ENCODE measurements around the gene RXRA. TPM values are rescaled to one million over a fixed set of nuclear protein-coding genes. Genes with fewer than 3 reads are reported as not detected.

The RXRA gene
- polyA plus RNA-seq, 1 donor from 2014 or later, result 2.7 TPM

DNA sequence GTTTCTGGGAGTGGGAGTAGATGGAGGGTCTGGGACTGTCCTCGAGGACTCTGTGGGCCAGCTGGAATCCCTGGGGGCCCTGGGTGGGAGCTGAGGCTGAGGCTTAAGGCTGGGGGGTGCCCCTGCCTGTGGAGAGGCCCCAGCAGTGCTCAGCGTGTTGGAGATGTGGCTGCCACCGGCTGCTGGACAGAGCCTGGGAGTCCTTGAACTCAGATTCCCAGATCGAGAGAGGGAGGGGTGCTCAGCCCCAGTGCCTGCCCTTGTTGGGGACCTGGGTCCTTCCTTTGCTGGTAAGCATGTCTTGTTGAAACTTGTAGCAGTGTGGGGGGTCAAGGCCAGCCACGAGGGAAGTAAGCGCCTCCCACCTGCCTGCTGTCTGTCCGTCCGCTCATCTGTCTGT is 10.7 kb downstream of the RXRA start:
- no peaks in the 10 kb centered on the region for H3F3A ChIP-seq (ENCODE audit: insufficient read depth, low read length, poor library complexity, severe bottlenecking)
- no peaks in the 10 kb centered on the region for H3K36me3 ChIP-seq (ENCODE audit: insufficient read depth, low read length)
- no peak overlapping the region for H2AFZ ChIP-seq (ENCODE audit: low read depth, low read length)
- no peaks in the 10 kb centered on the region for H3K9me2 ChIP-seq (ENCODE audit: insufficient read depth, low read length)
- TF ChIP-seq, protein P1, sequence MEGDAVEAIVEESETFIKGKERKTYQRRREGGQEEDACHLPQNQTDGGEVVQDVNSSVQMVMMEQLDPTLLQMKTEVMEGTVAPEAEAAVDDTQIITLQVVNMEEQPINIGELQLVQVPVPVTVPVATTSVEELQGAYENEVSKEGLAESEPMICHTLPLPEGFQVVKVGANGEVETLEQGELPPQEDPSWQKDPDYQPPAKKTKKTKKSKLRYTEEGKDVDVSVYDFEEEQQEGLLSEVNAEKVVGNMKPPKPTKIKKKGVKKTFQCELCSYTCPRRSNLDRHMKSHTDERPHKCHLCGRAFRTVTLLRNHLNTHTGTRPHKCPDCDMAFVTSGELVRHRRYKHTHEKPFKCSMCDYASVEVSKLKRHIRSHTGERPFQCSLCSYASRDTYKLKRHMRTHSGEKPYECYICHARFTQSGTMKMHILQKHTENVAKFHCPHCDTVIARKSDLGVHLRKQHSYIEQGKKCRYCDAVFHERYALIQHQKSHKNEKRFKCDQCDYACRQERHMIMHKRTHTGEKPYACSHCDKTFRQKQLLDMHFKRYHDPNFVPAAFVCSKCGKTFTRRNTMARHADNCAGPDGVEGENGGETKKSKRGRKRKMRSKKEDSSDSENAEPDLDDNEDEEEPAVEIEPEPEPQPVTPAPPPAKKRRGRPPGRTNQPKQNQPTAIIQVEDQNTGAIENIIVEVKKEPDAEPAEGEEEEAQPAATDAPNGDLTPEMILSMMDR (IDR thresholded peaks at IDR 0.05; ENCODE audit: poor library complexity, severe bottlenecking), result no peak
- TF ChIP-seq RAD21 (conservative IDR thresholded peaks at IDR 0.05) (no peak), TAF1 (IDR thresholded peaks at IDR 0.05; ENCODE audit: low read depth) (no peak), MXI1 (conservative IDR thresholded peaks at IDR 0.05; ENCODE audit: poor library complexity, severe bottlenecking) (no peak), SMC3 (conservative IDR thresholded peaks at IDR 0.05; ENCODE audit: poor library complexity) (no peak)
- H3K79me2 ChIP-seq (replicated peaks; ENCODE audit: insufficient read depth, low read length), result peaks cover 13% of the 10 kb centered on the region
- H4K20me1 ChIP-seq (ENCODE audit: insufficient read depth), result no peaks in the 10 kb centered on the region
- H3K9ac ChIP-seq (ENCODE audit: low read length), result no peak overlapping the region
- no peak overlapping the region for H3K27ac ChIP-seq (ENCODE audit: low read length)
- H3K9me3 ChIP-seq (ENCODE audit: low read length), result no peaks in the 10 kb centered on the region
- no peak overlapping the region for H3K4me3 ChIP-seq (ENCODE audit: low read length)
- no peak overlapping the region for H3K4me2 ChIP-seq (ENCODE audit: low read length)
- no peaks in the 10 kb centered on the region for H3K27me3 ChIP-seq (ENCODE audit: insufficient read depth, low read depth, low read length)

DNA sequence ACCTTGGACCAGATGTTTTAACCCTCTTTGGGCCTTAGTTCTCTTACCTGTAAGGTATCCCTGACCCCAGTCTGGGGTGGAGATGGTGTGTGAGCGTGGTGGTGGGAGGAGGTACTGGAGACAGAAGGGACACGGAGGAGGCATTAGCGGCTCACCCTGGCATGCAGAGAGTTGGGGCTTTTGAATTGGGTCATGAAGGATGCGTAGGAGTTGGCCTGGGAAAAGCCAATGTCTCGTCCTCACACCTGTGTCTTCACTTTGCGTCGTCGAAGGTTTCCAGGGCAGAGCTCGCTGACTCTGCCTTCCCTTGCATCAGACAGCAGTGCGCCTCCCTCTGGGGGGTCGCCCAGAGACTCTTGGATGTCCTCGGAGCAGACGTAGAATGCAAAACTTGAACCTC is 11.2 kb downstream of the RXRA start:
- Histone ChIP-seq H3K79me2 (replicated peaks; ENCODE audit: insufficient read depth, low read length) (peaks cover 7% of the 10 kb centered on the region), H3K27ac (ENCODE audit: low read length) (no peak overlapping the region)

More for the DNA sequence above, 11.2 kb downstream of the RXRA start:
- no peaks in the 10 kb centered on the region for H3K9me3 ChIP-seq (ENCODE audit: low read length)
- H3K4me2 ChIP-seq (ENCODE audit: low read length), result no peak overlapping the region
- H3K9ac ChIP-seq (ENCODE audit: low read length), result no peak overlapping the region
- H3K27me3 ChIP-seq (ENCODE audit: insufficient read depth, low read depth, low read length), result no peaks in the 10 kb centered on the region
- no peak overlapping the region for H2AFZ ChIP-seq (ENCODE audit: low read depth, low read length)
- no peaks in the 10 kb centered on the region for H3K9me2 ChIP-seq (ENCODE audit: insufficient read depth, low read length)
- no peak overlapping the region for H3K4me3 ChIP-seq (ENCODE audit: low read length)
- no peak for TF ChIP-seq EZH2 (IDR thresholded peaks at IDR 0.05; ENCODE audit: borderline replicate concordance, insufficient read depth, low read length, poor library complexity, severe bottlenecking)
- no peak for TF ChIP-seq RAD21 (conservative IDR thresholded peaks at IDR 0.05)
- TF ChIP-seq TAF1 (IDR thresholded peaks at IDR 0.05; ENCODE audit: low read depth), result no peak
- TF ChIP-seq, protein P1 (IDR thresholded peaks at IDR 0.05; ENCODE audit: poor library complexity, severe bottlenecking), result no peak
- TF ChIP-seq EP300 (conservative IDR thresholded peaks at IDR 0.05; ENCODE audit: poor library complexity, severe bottlenecking), result no peak
- no peak for TF ChIP-seq MXI1 (conservative IDR thresholded peaks at IDR 0.05; ENCODE audit: poor library complexity, severe bottlenecking)
- TF ChIP-seq SMC3 (conservative IDR thresholded peaks at IDR 0.05; ENCODE audit: poor library complexity), result no peak
- TF ChIP-seq, protein P2, sequence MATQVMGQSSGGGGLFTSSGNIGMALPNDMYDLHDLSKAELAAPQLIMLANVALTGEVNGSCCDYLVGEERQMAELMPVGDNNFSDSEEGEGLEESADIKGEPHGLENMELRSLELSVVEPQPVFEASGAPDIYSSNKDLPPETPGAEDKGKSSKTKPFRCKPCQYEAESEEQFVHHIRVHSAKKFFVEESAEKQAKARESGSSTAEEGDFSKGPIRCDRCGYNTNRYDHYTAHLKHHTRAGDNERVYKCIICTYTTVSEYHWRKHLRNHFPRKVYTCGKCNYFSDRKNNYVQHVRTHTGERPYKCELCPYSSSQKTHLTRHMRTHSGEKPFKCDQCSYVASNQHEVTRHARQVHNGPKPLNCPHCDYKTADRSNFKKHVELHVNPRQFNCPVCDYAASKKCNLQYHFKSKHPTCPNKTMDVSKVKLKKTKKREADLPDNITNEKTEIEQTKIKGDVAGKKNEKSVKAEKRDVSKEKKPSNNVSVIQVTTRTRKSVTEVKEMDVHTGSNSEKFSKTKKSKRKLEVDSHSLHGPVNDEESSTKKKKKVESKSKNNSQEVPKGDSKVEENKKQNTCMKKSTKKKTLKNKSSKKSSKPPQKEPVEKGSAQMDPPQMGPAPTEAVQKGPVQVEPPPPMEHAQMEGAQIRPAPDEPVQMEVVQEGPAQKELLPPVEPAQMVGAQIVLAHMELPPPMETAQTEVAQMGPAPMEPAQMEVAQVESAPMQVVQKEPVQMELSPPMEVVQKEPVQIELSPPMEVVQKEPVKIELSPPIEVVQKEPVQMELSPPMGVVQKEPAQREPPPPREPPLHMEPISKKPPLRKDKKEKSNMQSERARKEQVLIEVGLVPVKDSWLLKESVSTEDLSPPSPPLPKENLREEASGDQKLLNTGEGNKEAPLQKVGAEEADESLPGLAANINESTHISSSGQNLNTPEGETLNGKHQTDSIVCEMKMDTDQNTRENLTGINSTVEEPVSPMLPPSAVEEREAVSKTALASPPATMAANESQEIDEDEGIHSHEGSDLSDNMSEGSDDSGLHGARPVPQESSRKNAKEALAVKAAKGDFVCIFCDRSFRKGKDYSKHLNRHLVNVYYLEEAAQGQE (IDR thresholded peaks at IDR 0.05; ENCODE audit: borderline replicate concordance), result no peak
- no peak for TF ChIP-seq POLR2AphosphoS5 (IDR thresholded peaks at IDR 0.05)
- no peaks in the 10 kb centered on the region for H3F3A ChIP-seq (ENCODE audit: insufficient read depth, low read length, poor library complexity, severe bottlenecking)
- H4K20me1 ChIP-seq (ENCODE audit: insufficient read depth), result no peaks in the 10 kb centered on the region
- no peaks in the 10 kb centered on the region for H3K36me3 ChIP-seq (ENCODE audit: insufficient read depth, low read length)
